Islet precursor cell (in vitro differentiated cells): ENCODE data around the gene BNIP3.
"Not testable (repeated sequence)": the region's sequence is repeated elsewhere in the genome, so short reads cannot be mapped to it uniquely, and the experiment has no call there.

Experiments
- DNase-seq: peaks from one replicate; pipeline ENCODE4 v3.0.0-alpha.2; 2018

The BNIP3 gene

GRCh38 chr10:131977323-131978096 lies 4.2 kb downstream of the BNIP3 start:
- DNase-seq: no peak

GRCh38 chr10:131975796-131976195 lies 5.9 kb downstream of the BNIP3 start:
- DNase-seq: no peak

- DNase-seq: no peak
Measured at GRCh38 chr10:131975003-131975402, 6.7 kb downstream of the BNIP3 start.

GRCh38 chr10:131974034-131974817 lies 7.5 kb downstream of the BNIP3 start:
- no peak for DNase-seq

GRCh38 chr10:131973160-131973951 lies 8.4 kb downstream of the BNIP3 start:
- DNase-seq: no peak

GRCh38 chr10:131972474-131973071 lies 9.2 kb downstream of the BNIP3 start:
- no peak for DNase-seq

- no peak for DNase-seq
Measured at GRCh38 chr10:131971591-131971990, 10.1 kb downstream of the BNIP3 start.

GRCh38 chr10:131970946-131971345 lies 10.8 kb downstream of the BNIP3 start:
- DNase-seq: no peak

- no peak for DNase-seq
Measured at GRCh38 chr10:131968949-131969348, 12.8 kb downstream of the BNIP3 start.

GRCh38 chr10:131964298-131964697 lies 17.4 kb downstream of the BNIP3 start:
- DNase-seq: no peak

- no peak for DNase-seq
Measured at GRCh38 chr10:131963811-131964210, 17.9 kb downstream of the BNIP3 start.

- DNase-seq: no peak
Measured at GRCh38 chr10:131963350-131963749, 18.4 kb downstream of the BNIP3 start.

GRCh38 chr10:131961777-131962662 lies 19.7 kb downstream of the BNIP3 start:
- no peak for DNase-seq

- no peak for DNase-seq
Measured at GRCh38 chr10:131961047-131961776, 20.5 kb downstream of the BNIP3 start.

- no peak for DNase-seq
Measured at GRCh38 chr10:131960631-131961046, 21.1 kb downstream of the BNIP3 start.

GRCh38 chr10:131959841-131960240 lies 21.9 kb downstream of the BNIP3 start:
- DNase-seq: no peak

GRCh38 chr10:131955591-131956340 lies 26.0 kb downstream of the BNIP3 start:
- no peak for DNase-seq

GRCh38 chr10:131954356-131954965 lies 27.3 kb downstream of the BNIP3 start:
- DNase-seq: no peak

- not testable (repeated sequence) for DNase-seq
Measured at GRCh38 chr10:131949908-131950307, 31.8 kb downstream of the BNIP3 start.
